H9 (cell line): ENCODE results near the gene LRP5. TPM values are rescaled to one million over a fixed set of nuclear protein-coding genes. Genes with fewer than 3 reads are reported as not detected.

Source experiments
- DNase-seq: peaks from one replicate; pipeline ENCODE4 v3.0.0-alpha.2; 2017
- H2AFZ ChIP-seq: one replicate; pipeline ENCODE4 v1.6.1; 2013; ENCODE audit warnings: mild to moderate bottlenecking, low read length, control low read depth, moderate library complexity
- H2AK5ac ChIP-seq: 2 replicates; pipeline ENCODE4 v1.6.1; 2013; ENCODE audit warnings: low read length, control low read depth, mixed read lengths; ENCODE audit not compliant: insufficient read length
- H2BK120ac ChIP-seq: one replicate; pipeline ENCODE4 v1.6.1; 2013; ENCODE audit warnings: low read depth, mild to moderate bottlenecking, low read length, control low read depth, inconsistent platforms; ENCODE audit not compliant: poor library complexity, severe bottlenecking
- H2BK12ac ChIP-seq: 2 replicates; pipeline ENCODE4 v1.6.1; 2013; ENCODE audit warnings: low read length, control low read depth, mixed read lengths, low read depth; ENCODE audit not compliant: insufficient read length
- H2BK15ac ChIP-seq: 2 replicates; pipeline ENCODE4 v1.6.1; 2013; ENCODE audit warnings: low read depth, low read length, control low read depth
- H2BK20ac ChIP-seq: one replicate; pipeline ENCODE4 v1.6.1; 2013; ENCODE audit warnings: low read depth, mild to moderate bottlenecking, low read length, control low read depth, inconsistent platforms; ENCODE audit not compliant: poor library complexity, severe bottlenecking
- H2BK5ac ChIP-seq: 2 replicates; pipeline ENCODE4 v1.6.1; 2013; ENCODE audit warnings: low read length, control low read depth, mixed read lengths; ENCODE audit not compliant: insufficient read length
- H3K14ac ChIP-seq: 2 replicates; pipeline ENCODE4 v1.6.1; 2013; ENCODE audit warnings: low read length, control low read depth; ENCODE audit not compliant: insufficient read depth
- H3K18ac ChIP-seq: 2 replicates; pipeline ENCODE4 v1.6.1; 2013; ENCODE audit warnings: low read depth, mild to moderate bottlenecking, mixed read lengths, low read length, control low read depth; ENCODE audit not compliant: insufficient read length
- H3K23ac ChIP-seq: 2 replicates; pipeline ENCODE4 v1.6.1; 2013; ENCODE audit warnings: low read length, control low read depth, mixed read lengths, low read depth; ENCODE audit not compliant: insufficient read length
- H3K23me2 ChIP-seq: 2 replicates; pipeline ENCODE4 v1.6.1; 2013; ENCODE audit warnings: low read depth, mild to moderate bottlenecking, mixed read lengths, low read length, control low read depth; ENCODE audit not compliant: insufficient read length, poor library complexity, severe bottlenecking
- H3K27ac ChIP-seq: 2 replicates; pipeline ENCODE4 v1.5.1; 2013; ENCODE audit warnings: low read length, control low read depth, mixed read lengths, low read depth; ENCODE audit not compliant: insufficient read length
- H3K27me3 ChIP-seq: 2 replicates; pipeline ENCODE4 v1.6.1; 2013; ENCODE audit warnings: low read length, control low read depth, inconsistent platforms; ENCODE audit not compliant: insufficient read depth
- H3K4ac ChIP-seq: 2 replicates; pipeline ENCODE4 v1.6.1; 2013; ENCODE audit warnings: low read depth, mild to moderate bottlenecking, control low read depth, inconsistent platforms, low read length, moderate library complexity
- H3K4me1 ChIP-seq: 2 replicates; pipeline ENCODE4 v1.6.1; 2013; ENCODE audit warnings: low read length, control low read depth, inconsistent platforms; ENCODE audit not compliant: insufficient read depth
- H3K4me2 ChIP-seq: 2 replicates; pipeline ENCODE4 v1.6.1; 2013; ENCODE audit warnings: low read length, control low read depth, mixed read lengths; ENCODE audit not compliant: insufficient read length, insufficient read depth
- H3K56ac ChIP-seq: 2 replicates; pipeline ENCODE4 v1.6.1; 2013; ENCODE audit warnings: low read depth, mild to moderate bottlenecking, mixed read lengths, low read length, control low read depth; ENCODE audit not compliant: insufficient read length
- H3K79me1 ChIP-seq: 2 replicates; pipeline ENCODE4 v1.6.1; 2013; ENCODE audit warnings: low read depth, mild to moderate bottlenecking, moderate library complexity, low read length, control low read depth, inconsistent platforms; ENCODE audit not compliant: insufficient read depth, poor library complexity, severe bottlenecking
- H3K79me2 ChIP-seq: 2 replicates; pipeline ENCODE4 v1.6.1; 2013; ENCODE audit warnings: low read length, control low read depth, inconsistent platforms; ENCODE audit not compliant: insufficient read depth
- H3K9ac ChIP-seq: 2 replicates; pipeline ENCODE4 v1.6.1; 2013; ENCODE audit warnings: low read length, control low read depth, mixed read lengths; ENCODE audit not compliant: insufficient read length; ENCODE audit errors: extremely low read depth
- H3K9me3 ChIP-seq: one replicate; pipeline ENCODE4 v1.6.1; 2013; ENCODE audit warnings: low read depth, low read length, inconsistent platforms; ENCODE audit not compliant: control insufficient read depth
- H3T11ph ChIP-seq: one replicate; pipeline ENCODE4 v1.6.1; 2013; ENCODE audit warnings: mild to moderate bottlenecking, low read length, control low read depth, inconsistent platforms
- H4K20me1 ChIP-seq: one replicate; pipeline ENCODE4 v1.6.1; 2013; ENCODE audit not compliant: control insufficient read depth, insufficient read length, insufficient read depth
- H4K5ac ChIP-seq: 2 replicates; pipeline ENCODE4 v1.6.1; 2013; ENCODE audit warnings: low read depth, mild to moderate bottlenecking, mixed read lengths, low read length, control low read depth; ENCODE audit not compliant: insufficient read length
- H4K8ac ChIP-seq: replicated peaks from 2 replicates; pipeline ENCODE4 v1.6.1; 2013; ENCODE audit warnings: low read length, control low read depth, mixed read lengths, low read depth; ENCODE audit not compliant: insufficient read length
- H4K91ac ChIP-seq: 2 replicates; pipeline ENCODE4 v1.6.1; 2013; ENCODE audit warnings: low read depth, mild to moderate bottlenecking, moderate library complexity, mixed read lengths, low read length, control low read depth; ENCODE audit not compliant: insufficient read length
- H3K27ac Mint-ChIP-seq, 3 experiments: 2 replicates in 2 of 3; 3 replicates in 1 of 3; pipeline ENCODE4 v1.8.0; 2020 to 2021; ENCODE audit warnings: mixed read lengths in 3 of 3, mild to moderate bottlenecking in 1 of 3, moderate library complexity in 1 of 3
- H3K27me3 Mint-ChIP-seq: 2 replicates; pipeline ENCODE4 v1.8.0; 2021; ENCODE audit warnings: low read depth, mild to moderate bottlenecking, moderate library complexity, mixed read lengths
- H3K36me3 Mint-ChIP-seq, 3 experiments: 2 replicates in 2 of 3; 3 replicates in 1 of 3; pipeline ENCODE4 v1.8.0; 2020 to 2021; ENCODE audit warnings: low read depth in 3 of 3, mixed read lengths in 3 of 3; ENCODE audit not compliant: insufficient read depth in 1 of 3
- H3K4me1 Mint-ChIP-seq, 2 experiments: 2 replicates each; pipeline ENCODE4 v1.8.0; 2020; ENCODE audit warnings: mixed read lengths in 2 of 2
- H3K4me3 Mint-ChIP-seq, 2 experiments: 2 replicates in 1 of 2; 3 replicates in 1 of 2; pipeline ENCODE4 v1.8.0; 2020 to 2021; ENCODE audit warnings: mild to moderate bottlenecking in 2 of 2, mixed read lengths in 2 of 2, moderate library complexity in 1 of 2
- H3K9me3 Mint-ChIP-seq, 2 experiments: 2 replicates in 1 of 2; 3 replicates in 1 of 2; pipeline ENCODE4 v1.8.0; 2020; ENCODE audit warnings: mild to moderate bottlenecking in 2 of 2, mixed read lengths in 2 of 2, moderate library complexity in 1 of 2
- CTCF ChIP-seq: fragments of 200-600 bp; sonication (generic); conservative IDR thresholded peaks from 3 replicates; pipeline ENCODE4 v1.8.0; 2021; ENCODE audit warnings: antibody characterized with exemption, mild to moderate bottlenecking
- WGBS: extraction: QIAGEN DNeasy Blood & Tissue Kit; methylation state at CpG from one replicate; pipeline ENCODE4 v1.1.7; 2013; ENCODE audit warnings: missing lambda C conversion rate, low lambda C conversion rate, mixed read lengths; ENCODE audit not compliant: insufficient read length; ENCODE audit errors: extremely low coverage; 5-methylcytosine and 5-hydroxymethylcytosine counted together
- total RNA-seq: library from RNA; stranded (reverse); gene quantifications from 2 replicates; pipeline ENCODE4 v1.2.1, GENCODE V29; 2021

LRP5 gene
- total RNA-seq, 1 experiment from 2014 or later, result 38.4 TPM

GRCh38 chr11:68353669-68354068 lies 41.3 kb downstream of the LRP5 start:
- peaks cover 0 to under 1% of the 10 kb centered on the region in 2 experiments; a peak in 3 of 5 replicates for H3K9me3 Mint-ChIP-seq
- Histone ChIP-seq H4K8ac (no peak overlapping the region), H3K18ac (no peak overlapping the region), H3T11ph (no peak overlapping the region), H2BK20ac (no peak overlapping the region), H4K20me1 (no peaks in the 10 kb centered on the region), H3K14ac (peak overlapping the region; percentile 2; the same call in 1 of the 2 replicates), H3K27ac (no peak overlapping the region), H2BK5ac (no peak overlapping the region), H3K9me3 (no peaks in the 10 kb centered on the region), H3K9ac (no peak overlapping the region), H3K23me2 (no peaks in the 10 kb centered on the region), H3K23ac (no peak overlapping the region), H2AFZ (no peak overlapping the region), H2BK120ac (no peak overlapping the region), H3K79me2 (no peaks in the 10 kb centered on the region), H3K79me1 (no peaks in the 10 kb centered on the region), H4K5ac (no peak overlapping the region), H4K91ac (no peak overlapping the region), H3K4ac (no peak overlapping the region), H3K4me2 (no peak overlapping the region), H3K4me1 (peaks cover 7% of the 10 kb centered on the region; the same call in 1 of the 2 replicates), H2BK15ac (no peak overlapping the region), H3K56ac (no peak overlapping the region), H2AK5ac (no peak overlapping the region), H2BK12ac (no peak overlapping the region), H3K27me3 (no peaks in the 10 kb centered on the region)
- WGBS, result no CpG with 5 or more reads among the region's 11 CpGs
- no peak overlapping the region for H3K4me3 Mint-ChIP-seq
- H3K27ac Mint-ChIP-seq, result 0 out of 7 replicates have a peak overlapping the region, but pooled peaks of 2 of the 3 experiments have one; percentile 35 to 87
- TF ChIP-seq CTCF, result no peak
- peaks cover 27 to 43% (median 41%) of the 10 kb centered on the region in 3 experiments; a peak in 6 of 7 replicates for H3K36me3 Mint-ChIP-seq
- peaks cover 8 to 12% of the 10 kb centered on the region in 2 experiments for H3K4me1 Mint-ChIP-seq
- no peak for DNase-seq
- H3K27me3 Mint-ChIP-seq, result 0 out of 2 replicates have a peak, but pooled peaks cover 2% of the 10 kb centered on the region
